Choroid plexus epithelial cell (primary cell): Measurements from ENCODE around the gene SRM.

Experiments used
- DNase-seq: peaks from one replicate; pipeline ENCODE4 v3.0.0-alpha.2; 2010; ENCODE audit warnings: low read depth
- H3K4me3 ChIP-seq: 2 replicates; pipeline ENCODE4 v1.5.1; 2011; ENCODE audit warnings: low read depth, mild to moderate bottlenecking, control low read depth, low read length, moderate library complexity
- TF ChIP-seq, protein P1 (sequence below): conservative IDR thresholded peaks from 2 replicates; pipeline ENCODE4 v1.5.1; 2011; ENCODE audit warnings: low read depth, mild to moderate bottlenecking, control low read depth, inconsistent platforms, low read length, moderate library complexity

The SRM gene

GRCh38 chr1:11030865-11031264 lies 29.0 kb downstream of the SRM start:
- no peak overlapping the region for H3K4me3 ChIP-seq
- DNase-seq, result no peak
- TF ChIP-seq, protein P1, sequence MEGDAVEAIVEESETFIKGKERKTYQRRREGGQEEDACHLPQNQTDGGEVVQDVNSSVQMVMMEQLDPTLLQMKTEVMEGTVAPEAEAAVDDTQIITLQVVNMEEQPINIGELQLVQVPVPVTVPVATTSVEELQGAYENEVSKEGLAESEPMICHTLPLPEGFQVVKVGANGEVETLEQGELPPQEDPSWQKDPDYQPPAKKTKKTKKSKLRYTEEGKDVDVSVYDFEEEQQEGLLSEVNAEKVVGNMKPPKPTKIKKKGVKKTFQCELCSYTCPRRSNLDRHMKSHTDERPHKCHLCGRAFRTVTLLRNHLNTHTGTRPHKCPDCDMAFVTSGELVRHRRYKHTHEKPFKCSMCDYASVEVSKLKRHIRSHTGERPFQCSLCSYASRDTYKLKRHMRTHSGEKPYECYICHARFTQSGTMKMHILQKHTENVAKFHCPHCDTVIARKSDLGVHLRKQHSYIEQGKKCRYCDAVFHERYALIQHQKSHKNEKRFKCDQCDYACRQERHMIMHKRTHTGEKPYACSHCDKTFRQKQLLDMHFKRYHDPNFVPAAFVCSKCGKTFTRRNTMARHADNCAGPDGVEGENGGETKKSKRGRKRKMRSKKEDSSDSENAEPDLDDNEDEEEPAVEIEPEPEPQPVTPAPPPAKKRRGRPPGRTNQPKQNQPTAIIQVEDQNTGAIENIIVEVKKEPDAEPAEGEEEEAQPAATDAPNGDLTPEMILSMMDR, result no peak

DNA sequence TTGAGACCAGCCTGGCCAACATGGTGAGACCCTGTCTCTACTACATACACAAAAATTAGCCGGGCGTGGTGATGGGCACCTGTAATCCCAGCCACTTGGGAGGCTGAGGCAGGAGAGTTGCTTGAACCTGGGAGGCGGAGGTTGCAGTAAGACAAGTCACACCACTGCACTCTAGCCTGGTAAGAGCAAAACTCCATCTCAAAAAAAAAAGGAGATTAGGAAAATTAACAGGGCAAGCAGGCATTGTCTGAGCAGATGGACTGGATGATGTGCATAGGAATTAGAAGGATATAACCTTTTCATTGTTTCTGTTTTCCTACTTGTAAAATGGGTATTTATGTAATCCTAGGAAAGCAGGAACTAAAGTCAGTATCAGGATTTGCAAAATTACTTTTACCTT lies 31.8 kb downstream of the SRM start:
- TF ChIP-seq, protein P1, result no peak
- H3K4me3 ChIP-seq, result no peak overlapping the region
- no peak for DNase-seq

- no peak for DNase-seq
- TF ChIP-seq, protein P1, result no peak
- H3K4me3 ChIP-seq, result no peak overlapping the region
These were observed 32.5 kb downstream of the SRM start for GRCh38 chr1:11027316-11027715.

DNA sequence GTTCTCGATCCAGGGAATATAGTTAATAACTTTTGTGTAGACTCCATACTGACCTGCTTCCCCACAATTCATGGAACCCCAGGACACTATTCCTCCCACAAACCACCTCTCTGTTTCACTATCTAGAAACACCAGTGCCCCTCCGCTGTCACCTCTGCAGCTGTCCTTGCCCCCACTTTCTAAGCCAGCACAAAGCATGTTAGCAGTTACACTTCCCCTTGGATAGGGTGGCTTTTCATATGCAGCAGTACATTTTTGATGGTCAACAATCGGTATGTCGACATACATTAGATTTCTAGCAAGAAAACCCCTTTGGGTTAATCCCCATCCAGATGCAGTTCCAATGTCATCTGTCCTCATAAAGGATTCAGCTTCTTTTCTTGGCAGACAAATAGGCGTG lies 32.9 kb downstream of the SRM start:
- TF ChIP-seq, protein P1, result no peak
- no peak for DNase-seq
- H3K4me3 ChIP-seq, result no peak overlapping the region

- DNase-seq, result no peak
- no peak overlapping the region for H3K4me3 ChIP-seq
- TF ChIP-seq, protein P1, result no peak
These were observed 33.8 kb downstream of the SRM start for GRCh38 chr1:11026052-11026451.

- TF ChIP-seq, protein P1, result no peak
- no peak overlapping the region for H3K4me3 ChIP-seq
- DNase-seq, result no peak
These were observed 34.2 kb downstream of the SRM start for GRCh38 chr1:11025618-11026017.

DNA sequence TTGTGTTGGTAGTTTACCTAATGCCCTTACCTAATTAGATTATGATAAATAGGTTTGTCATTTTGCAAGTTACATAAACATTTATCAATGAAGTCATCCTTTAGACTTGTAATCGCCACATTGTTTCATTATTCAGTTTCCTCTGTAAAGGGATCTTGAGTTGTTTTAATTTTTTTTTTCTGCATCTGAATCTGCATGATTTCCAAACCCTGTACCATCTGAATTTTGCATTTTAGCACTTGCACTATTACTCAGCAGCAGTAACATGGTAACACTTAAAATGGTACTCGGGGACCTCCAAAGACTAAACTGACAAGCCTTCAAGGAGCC lies 35.0 kb downstream of the SRM start:
- DNase-seq, result no peak
- TF ChIP-seq, protein P1, result no peak
- H3K4me3 ChIP-seq, result no peak overlapping the region
